BLaER1 (cell line): ENCODE data around the gene NT5DC3.
"Not testable (repeated sequence)": the region's sequence is repeated elsewhere in the genome, so short reads cannot be mapped to it uniquely, and the experiment has no call there.

ENCODE experiments used
- H3K27ac ChIP-seq: shearing (Covaris generic); formaldehyde crosslinking; 2 replicates; pipeline ENCODE4 v1.8.1; 2022
- H3K27me3 ChIP-seq: shearing (Covaris generic); formaldehyde crosslinking; 2 replicates; pipeline ENCODE4 v1.8.1; 2022
- H3K36me3 ChIP-seq: shearing (Covaris generic); formaldehyde crosslinking; 2 replicates; pipeline ENCODE4 v1.8.1; 2022
- H3K4me1 ChIP-seq: shearing (Covaris generic); formaldehyde crosslinking; 2 replicates; pipeline ENCODE4 v1.8.1; 2022
- H3K4me2 ChIP-seq: shearing (Covaris generic); formaldehyde crosslinking; 2 replicates; pipeline ENCODE4 v1.8.1; 2022
- H3K4me3 ChIP-seq: shearing (Covaris generic); formaldehyde crosslinking; 2 replicates; pipeline ENCODE4 v1.8.1; 2022
- H3K9ac ChIP-seq: shearing (Covaris generic); formaldehyde crosslinking; 2 replicates; pipeline ENCODE4 v1.8.1; 2022
- H3K9me3 ChIP-seq: shearing (Covaris generic); formaldehyde crosslinking; 2 replicates; pipeline ENCODE4 v1.8.1; 2022
- H4K20me1 ChIP-seq: shearing (Covaris generic); formaldehyde crosslinking; 2 replicates; pipeline ENCODE4 v1.8.1; 2022
- Cebpa-rat ChIP-seq: shearing (Covaris generic); IDR thresholded peaks from 2 replicates; pipeline ENCODE4 v1.8.1; 2022

Gene NT5DC3

GRCh38 chr12:103841690-103842584, 903 bp upstream of the NT5DC3 start:
- H3K9me3 ChIP-seq = peaks cover 4% of the 10 kb centered on the region

GRCh38 chr12:103840462-103840875, 565 bp downstream of the NT5DC3 start:
- Histone ChIP-seq H3K27me3 (no peaks in the 10 kb centered on the region), H3K36me3 (peaks cover 8% of the 10 kb centered on the region; the same call in 1 of the 2 replicates), H3K4me3 (peak overlapping the region; percentile 85), H3K9me3 (peaks cover 9% of the 10 kb centered on the region), H3K9ac (peak overlapping the region; percentile 85), H3K4me1 (peaks cover 15% of the 10 kb centered on the region), H3K4me2 (peak overlapping the region; percentile 92), H3K27ac (peak overlapping the region; percentile 67), H4K20me1 (0 out of 2 replicates have a peak, but pooled peaks cover 8% of the 10 kb centered on the region)
- TF ChIP-seq Cebpa-rat = no peak

More at GRCh38 chr12:103841690-103842584, 903 bp upstream of the NT5DC3 start:
- H3K9ac ChIP-seq = peak overlapping the region; percentile 35; the same call in 1 of the 2 replicates
- 0 out of 2 replicates have a peak, but pooled peaks cover 4% of the 10 kb centered on the region for H4K20me1 ChIP-seq
- no peaks in the 10 kb centered on the region for H3K27me3 ChIP-seq
- peak overlapping the region; percentile 85 for H3K4me3 ChIP-seq
- peak overlapping the region; percentile 88 for H3K4me2 ChIP-seq
- H3K27ac ChIP-seq = no peak overlapping the region; the same call in 1 of the 2 replicates
- TF ChIP-seq Cebpa-rat = no peak
- H3K36me3 ChIP-seq = peaks cover 3% of the 10 kb centered on the region; the same call in 1 of the 2 replicates
- H3K4me1 ChIP-seq = peaks cover 13% of the 10 kb centered on the region

DNA sequence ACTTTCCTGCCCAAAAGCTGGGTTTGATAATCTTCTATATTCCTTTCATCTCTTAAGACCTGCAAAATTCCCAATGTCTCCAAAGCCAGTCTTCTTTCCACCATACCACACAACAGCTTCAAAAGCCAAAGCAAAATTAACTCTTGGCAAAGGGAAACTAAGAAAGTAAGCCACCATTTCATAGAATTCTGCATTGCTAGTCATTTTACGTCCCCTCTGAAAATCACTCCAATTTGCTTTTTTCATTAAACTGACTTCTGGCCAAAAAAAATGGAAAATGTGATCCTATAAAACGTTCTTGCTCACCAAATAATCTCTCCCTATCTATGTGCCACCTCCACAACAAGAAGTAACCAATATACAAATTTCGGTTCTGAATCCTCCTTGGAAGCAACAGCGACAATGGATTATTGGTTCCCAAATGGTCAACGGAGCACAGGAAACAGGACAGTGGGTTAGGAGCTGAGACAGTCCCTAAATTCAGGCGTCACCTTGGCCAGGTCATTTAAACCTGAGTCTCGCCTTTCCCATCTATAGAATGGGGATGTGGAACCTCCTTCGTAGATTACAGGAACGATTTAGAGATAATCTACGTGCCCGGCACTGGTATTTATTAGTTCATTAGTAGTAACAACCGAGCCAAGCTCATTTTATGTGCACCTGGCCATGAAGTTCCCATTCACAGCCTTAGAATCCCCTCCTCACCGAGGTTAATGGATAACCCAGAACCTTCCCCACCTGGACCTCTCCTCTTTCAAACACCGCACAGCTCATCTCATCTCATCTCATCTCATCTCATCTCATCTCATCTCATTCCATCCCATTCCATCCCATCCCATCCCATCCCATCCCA, 1.2 kb downstream of the NT5DC3 start:
- TF ChIP-seq Cebpa-rat = no peak
- peak overlapping the region; percentile 85; the same call in 1 of the 2 replicates for H3K9ac ChIP-seq
- no peak overlapping the region for H3K27ac ChIP-seq
- H3K9me3 ChIP-seq = peaks cover 9% of the 10 kb centered on the region
- peak overlapping the region; percentile 92 for H3K4me2 ChIP-seq
- peaks cover 22% of the 10 kb centered on the region for H3K4me1 ChIP-seq
- peak overlapping the region; percentile 85 for H3K4me3 ChIP-seq
- 0 out of 2 replicates have a peak, but pooled peaks cover 11% of the 10 kb centered on the region for H4K20me1 ChIP-seq
- peaks cover 8% of the 10 kb centered on the region; the same call in 1 of the 2 replicates for H3K36me3 ChIP-seq
- no peaks in the 10 kb centered on the region for H3K27me3 ChIP-seq

DNA sequence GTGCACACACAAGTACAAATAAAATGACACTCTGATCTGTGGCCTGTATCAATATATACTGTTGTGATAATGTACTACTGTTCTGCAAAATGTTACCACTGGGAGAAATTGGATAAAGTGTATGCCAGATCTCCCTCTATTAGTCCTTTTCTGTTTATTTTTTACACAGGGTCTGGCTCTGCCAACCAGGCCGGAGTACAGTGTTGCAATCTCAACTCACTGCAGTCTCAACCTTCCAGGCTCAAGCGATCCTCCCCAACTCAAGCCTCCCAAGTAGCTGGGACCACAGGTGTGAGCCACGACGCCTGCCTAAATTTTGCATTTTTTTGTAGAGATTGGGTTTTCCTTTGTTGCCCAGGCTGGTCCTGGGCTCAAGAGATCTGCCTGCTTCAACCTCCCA, 1.9 kb downstream of the NT5DC3 start:
- no peaks in the 10 kb centered on the region for H3K27me3 ChIP-seq
- peak overlapping the region; percentile 92; the same call in 1 of the 2 replicates for H3K4me2 ChIP-seq
- H3K4me3 ChIP-seq = no peak overlapping the region
- H4K20me1 ChIP-seq = 0 out of 2 replicates have a peak, but pooled peaks cover 18% of the 10 kb centered on the region
- H3K27ac ChIP-seq = no peak overlapping the region
- H3K9ac ChIP-seq = no peak overlapping the region
- peaks cover 9% of the 10 kb centered on the region for H3K9me3 ChIP-seq
- H3K4me1 ChIP-seq = peaks cover 29% of the 10 kb centered on the region
- no peak for TF ChIP-seq Cebpa-rat
- H3K36me3 ChIP-seq = peaks cover 8% of the 10 kb centered on the region; the same call in 1 of the 2 replicates

- no peak for TF ChIP-seq Cebpa-rat
- peaks cover 25% of the 10 kb centered on the region; the same call in 1 of the 2 replicates for H4K20me1 ChIP-seq
- no peak overlapping the region for H3K4me2 ChIP-seq
- H3K27me3 ChIP-seq = no peaks in the 10 kb centered on the region
- H3K36me3 ChIP-seq = peaks cover 8% of the 10 kb centered on the region; the same call in 1 of the 2 replicates
- H3K9ac ChIP-seq = no peak overlapping the region
- H3K4me3 ChIP-seq = no peak overlapping the region
- H3K9me3 ChIP-seq = peaks cover 9% of the 10 kb centered on the region
- H3K4me1 ChIP-seq = peaks cover 35% of the 10 kb centered on the region
- no peak overlapping the region for H3K27ac ChIP-seq
These were observed 2.6 kb downstream of the NT5DC3 start for GRCh38 chr12:103838254-103838914.

- no peak overlapping the region for H3K4me2 ChIP-seq
- no peaks in the 10 kb centered on the region for H3K27me3 ChIP-seq
- H3K9me3 ChIP-seq = peaks cover 14% of the 10 kb centered on the region
- peaks cover 16% of the 10 kb centered on the region for H3K36me3 ChIP-seq
- H3K4me3 ChIP-seq = no peak overlapping the region
- no peak for TF ChIP-seq Cebpa-rat
- H4K20me1 ChIP-seq = peaks cover 25% of the 10 kb centered on the region; the same call in 1 of the 2 replicates
- no peak overlapping the region for H3K27ac ChIP-seq
- no peak overlapping the region for H3K9ac ChIP-seq
- H3K4me1 ChIP-seq = peaks cover 28% of the 10 kb centered on the region
These were observed 4.7 kb downstream of the NT5DC3 start for GRCh38 chr12:103836345-103836744.

DNA sequence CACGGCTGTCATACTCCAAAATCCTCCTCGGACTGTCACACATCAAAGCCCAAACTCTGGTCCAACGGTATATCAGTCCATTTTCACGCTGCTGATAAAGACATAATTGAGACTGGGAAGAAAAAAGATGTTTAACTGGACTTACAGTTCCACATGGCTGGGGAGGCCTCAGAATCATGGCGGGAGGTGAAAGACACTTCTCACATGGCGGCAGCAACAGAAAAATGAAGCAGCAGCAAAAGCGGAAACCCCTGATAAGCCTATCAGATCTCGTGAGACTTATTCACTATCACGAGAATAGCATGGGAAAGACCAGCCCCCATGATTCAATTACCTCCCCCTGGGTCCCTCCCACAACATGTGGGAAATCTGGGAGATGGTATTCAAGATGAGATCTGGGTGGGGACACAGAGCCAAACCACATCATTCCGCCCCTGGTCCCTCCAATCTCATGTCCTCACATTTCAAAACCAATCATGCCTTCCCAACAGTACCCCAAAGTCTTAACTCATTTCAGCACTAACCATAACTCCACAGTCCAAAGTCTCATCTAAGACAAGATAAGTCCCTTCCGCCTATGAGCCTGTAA, 5.2 kb downstream of the NT5DC3 start:
- peaks cover 21% of the 10 kb centered on the region for H3K36me3 ChIP-seq
- H3K4me2 ChIP-seq, H3K27me3 ChIP-seq, H3K9ac ChIP-seq, H3K27ac ChIP-seq, H3K4me3 ChIP-seq: not testable (repeated sequence)
- H3K9me3 ChIP-seq = peaks cover 20% of the 10 kb centered on the region
- peaks cover 28% of the 10 kb centered on the region for H3K4me1 ChIP-seq
- H4K20me1 ChIP-seq = peaks cover 25% of the 10 kb centered on the region; the same call in 1 of the 2 replicates

- H3K4me1 ChIP-seq = peaks cover 26% of the 10 kb centered on the region
- no peak overlapping the region for H3K27ac ChIP-seq
- peaks cover 27% of the 10 kb centered on the region for H3K9me3 ChIP-seq
- TF ChIP-seq Cebpa-rat = no peak
- H4K20me1 ChIP-seq = peaks cover 25% of the 10 kb centered on the region; the same call in 1 of the 2 replicates
- H3K4me2 ChIP-seq = peak overlapping the region; percentile 28; the same call in 1 of the 2 replicates
- H3K36me3 ChIP-seq = peaks cover 22% of the 10 kb centered on the region
- H3K27me3 ChIP-seq = no peaks in the 10 kb centered on the region
- no peak overlapping the region for H3K9ac ChIP-seq
- no peak overlapping the region for H3K4me3 ChIP-seq
These were observed 6.1 kb downstream of the NT5DC3 start for GRCh38 chr12:103834942-103835341.

DNA sequence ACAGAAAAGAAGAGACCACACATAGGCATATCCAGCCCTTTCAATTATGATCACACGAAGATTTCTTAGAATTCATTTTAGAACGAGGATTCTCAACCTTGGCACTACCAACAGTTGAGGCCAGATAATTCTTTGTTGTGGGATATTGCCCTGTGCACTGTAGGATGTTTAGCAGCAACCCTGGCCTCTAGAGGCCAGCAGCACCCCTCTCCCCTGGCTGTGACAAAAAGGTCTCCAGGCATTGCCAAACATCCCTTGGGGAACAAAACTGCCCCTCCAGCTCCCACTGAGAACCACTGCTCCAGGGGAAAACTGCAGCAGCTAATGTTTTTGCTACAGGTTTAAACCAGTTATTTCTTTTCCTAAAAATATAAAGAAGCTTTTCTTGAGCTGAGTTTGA, 7.1 kb downstream of the NT5DC3 start:
- no peak overlapping the region for H3K27ac ChIP-seq

More for the DNA sequence above, 7.1 kb downstream of the NT5DC3 start:
- Histone ChIP-seq H3K4me1 (peaks cover 22% of the 10 kb centered on the region), H4K20me1 (peaks cover 27% of the 10 kb centered on the region; the same call in 1 of the 2 replicates), H3K36me3 (peaks cover 22% of the 10 kb centered on the region), H3K9me3 (peaks cover 27% of the 10 kb centered on the region), H3K4me3 (no peak overlapping the region), H3K27me3 (no peaks in the 10 kb centered on the region), H3K9ac (no peak overlapping the region), H3K4me2 (peak overlapping the region; percentile 17)
- TF ChIP-seq Cebpa-rat = no peak
